ENCODE data around the gene SEMA5A.

DNA sequence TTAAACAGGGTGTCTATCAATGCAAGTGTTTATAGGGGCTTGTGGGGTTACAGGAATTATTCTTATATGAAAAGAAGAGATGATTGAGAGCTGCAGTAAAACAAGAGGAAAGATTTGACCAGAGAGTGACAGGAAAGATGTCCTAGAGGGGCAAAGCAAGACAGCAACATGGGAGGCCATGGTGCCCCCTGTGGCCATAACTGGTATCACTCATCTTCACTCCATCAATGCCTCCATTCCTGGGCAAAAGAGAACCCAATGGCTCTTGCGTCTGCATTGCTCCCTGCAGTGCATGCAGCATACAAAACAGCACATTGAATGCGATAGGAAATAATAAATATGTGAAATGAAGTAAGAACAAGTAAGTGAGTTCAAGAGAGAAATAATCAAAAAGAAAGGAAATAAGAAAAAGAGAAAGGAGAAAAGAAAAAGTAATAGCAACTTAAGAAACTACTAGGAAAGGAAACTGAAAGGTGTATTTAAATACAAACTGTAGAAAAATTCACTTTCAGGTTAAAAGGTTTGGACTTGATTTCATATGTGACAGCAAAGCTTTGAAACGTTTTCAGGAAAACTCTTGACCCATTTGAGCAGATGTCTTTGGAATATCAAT is 206.6 kb downstream of the SEMA5A start:
- TF ChIP-seq, protein P1, sequence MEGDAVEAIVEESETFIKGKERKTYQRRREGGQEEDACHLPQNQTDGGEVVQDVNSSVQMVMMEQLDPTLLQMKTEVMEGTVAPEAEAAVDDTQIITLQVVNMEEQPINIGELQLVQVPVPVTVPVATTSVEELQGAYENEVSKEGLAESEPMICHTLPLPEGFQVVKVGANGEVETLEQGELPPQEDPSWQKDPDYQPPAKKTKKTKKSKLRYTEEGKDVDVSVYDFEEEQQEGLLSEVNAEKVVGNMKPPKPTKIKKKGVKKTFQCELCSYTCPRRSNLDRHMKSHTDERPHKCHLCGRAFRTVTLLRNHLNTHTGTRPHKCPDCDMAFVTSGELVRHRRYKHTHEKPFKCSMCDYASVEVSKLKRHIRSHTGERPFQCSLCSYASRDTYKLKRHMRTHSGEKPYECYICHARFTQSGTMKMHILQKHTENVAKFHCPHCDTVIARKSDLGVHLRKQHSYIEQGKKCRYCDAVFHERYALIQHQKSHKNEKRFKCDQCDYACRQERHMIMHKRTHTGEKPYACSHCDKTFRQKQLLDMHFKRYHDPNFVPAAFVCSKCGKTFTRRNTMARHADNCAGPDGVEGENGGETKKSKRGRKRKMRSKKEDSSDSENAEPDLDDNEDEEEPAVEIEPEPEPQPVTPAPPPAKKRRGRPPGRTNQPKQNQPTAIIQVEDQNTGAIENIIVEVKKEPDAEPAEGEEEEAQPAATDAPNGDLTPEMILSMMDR (IDR thresholded peaks at IDR 0.05): peak; percentile 64
- TF ChIP-seq, protein P2, sequence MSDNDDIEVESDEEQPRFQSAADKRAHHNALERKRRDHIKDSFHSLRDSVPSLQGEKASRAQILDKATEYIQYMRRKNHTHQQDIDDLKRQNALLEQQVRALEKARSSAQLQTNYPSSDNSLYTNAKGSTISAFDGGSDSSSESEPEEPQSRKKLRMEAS (IDR thresholded peaks at IDR 0.05; ENCODE audit: low read depth): no peak
